DND-41 (cell line): ENCODE measurements around the gene ST7.

ENCODE experiments used
- ATAC-seq: fragments of 200-7000 bp; cut with Tn5 transposase; 3 replicates; pipeline ENCODE4 v1.9.1; 2021; ENCODE audit warnings: low read depth; ENCODE audit not compliant: insufficient read depth
- DNase-seq: peaks from one replicate; pipeline ENCODE4 v3.0.0-alpha.2; 2020
- H2AFZ ChIP-seq: 2 replicates; pipeline ENCODE4 v1.6.0; 2012; ENCODE audit warnings: low read depth, low read length
- H3K27ac ChIP-seq: 2 replicates; pipeline ENCODE4 v1.5.1; 2012; ENCODE audit warnings: low read length, inconsistent platforms
- H3K27me3 ChIP-seq: fragments of 200-600 bp; sonication (generic); 2 replicates; pipeline ENCODE4 v1.6.0; 2012; ENCODE audit warnings: low read length, mild to moderate bottlenecking, inconsistent platforms; ENCODE audit not compliant: insufficient read depth, poor library complexity
- H3K36me3 ChIP-seq: 2 replicates; pipeline ENCODE4 v1.5.1; 2012; ENCODE audit warnings: low read length, inconsistent platforms; ENCODE audit not compliant: insufficient read depth
- H3K4me1 ChIP-seq: 2 replicates; pipeline ENCODE4 v1.5.1; 2012; ENCODE audit warnings: mild to moderate bottlenecking, low read length; ENCODE audit not compliant: insufficient read depth
- H3K4me2 ChIP-seq: 2 replicates; pipeline ENCODE4 v1.6.0; 2012; ENCODE audit warnings: mild to moderate bottlenecking, moderate library complexity, low read length, inconsistent platforms; ENCODE audit not compliant: insufficient read depth
- H3K4me3 ChIP-seq, 2 experiments: fragments of 200-600 bp in 1 of 2; shearing (Covaris generic) in 1 of 2; 2 replicates each; pipeline ENCODE4 v1.5.1; 2012 to 2016; ENCODE audit warnings: inconsistent platforms in 2 of 2, low read length in 2 of 2, mild to moderate bottlenecking in 2 of 2, low read depth in 1 of 2, moderate library complexity in 1 of 2
- H3K79me2 ChIP-seq: 2 replicates; pipeline ENCODE4 v1.6.0; 2012; ENCODE audit warnings: low read length, inconsistent platforms; ENCODE audit not compliant: insufficient read depth
- H3K9ac ChIP-seq: 2 replicates; pipeline ENCODE4 v1.6.0; 2012; ENCODE audit warnings: low read depth, mild to moderate bottlenecking, inconsistent platforms, low read length, moderate library complexity
- H3K9me3 ChIP-seq: 2 replicates; pipeline ENCODE4 v1.5.1; 2012; ENCODE audit warnings: low read length, moderate library complexity, mild to moderate bottlenecking, inconsistent platforms; ENCODE audit not compliant: insufficient read depth, severe bottlenecking
- H4K20me1 ChIP-seq: 2 replicates; pipeline ENCODE4 v1.6.0; 2012; ENCODE audit warnings: low read length; ENCODE audit not compliant: insufficient read depth
- EZH2 ChIP-seq: IDR thresholded peaks from 3 replicates; pipeline ENCODE4 v1.6.1; 2012; ENCODE audit warnings: borderline replicate concordance, low read depth, mild to moderate bottlenecking, moderate library complexity, low read length, inconsistent platforms; ENCODE audit not compliant: severe bottlenecking
- TF ChIP-seq, protein P1 (sequence below): IDR thresholded peaks from 2 replicates; pipeline ENCODE4 v1.5.1; 2012; ENCODE audit warnings: borderline replicate concordance, low read length, moderate library complexity, mild to moderate bottlenecking; ENCODE audit not compliant: poor library complexity, severe bottlenecking; ENCODE audit errors: extremely low read depth

ST7 gene

DNA sequence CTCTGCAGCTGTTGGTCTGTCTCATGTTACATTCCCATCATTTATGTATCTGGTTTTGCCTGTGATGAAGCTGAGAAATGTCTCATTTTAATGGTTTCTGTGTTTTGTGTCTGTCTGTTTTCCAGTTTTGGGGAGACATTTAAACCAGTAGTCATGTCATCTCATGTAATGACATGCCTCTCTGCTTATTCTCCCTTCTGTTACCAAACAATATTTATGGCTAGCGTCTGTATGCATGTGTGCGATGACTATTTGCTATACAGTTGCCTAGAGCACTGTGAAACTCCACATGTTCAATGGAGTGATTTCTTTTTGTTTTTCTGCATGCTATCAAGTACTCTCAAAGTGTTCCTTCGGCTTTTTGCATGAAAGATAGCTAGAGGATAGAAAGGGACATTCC is 132.0 kb downstream of the ST7 start:
- Histone ChIP-seq H3K4me1 (peaks cover 30% of the 10 kb centered on the region), H3K79me2 (no peaks in the 10 kb centered on the region), H3K9ac (no peak overlapping the region), H4K20me1 (no peaks in the 10 kb centered on the region), H3K36me3 (no peaks in the 10 kb centered on the region), H3K9me3 (no peaks in the 10 kb centered on the region), H3K27ac (no peak overlapping the region), H3K27me3 (peaks cover 5% of the 10 kb centered on the region), H2AFZ (no peak overlapping the region), H3K4me3 (no peak overlapping the region), H3K4me2 (no peak overlapping the region)
- TF ChIP-seq, protein P1, sequence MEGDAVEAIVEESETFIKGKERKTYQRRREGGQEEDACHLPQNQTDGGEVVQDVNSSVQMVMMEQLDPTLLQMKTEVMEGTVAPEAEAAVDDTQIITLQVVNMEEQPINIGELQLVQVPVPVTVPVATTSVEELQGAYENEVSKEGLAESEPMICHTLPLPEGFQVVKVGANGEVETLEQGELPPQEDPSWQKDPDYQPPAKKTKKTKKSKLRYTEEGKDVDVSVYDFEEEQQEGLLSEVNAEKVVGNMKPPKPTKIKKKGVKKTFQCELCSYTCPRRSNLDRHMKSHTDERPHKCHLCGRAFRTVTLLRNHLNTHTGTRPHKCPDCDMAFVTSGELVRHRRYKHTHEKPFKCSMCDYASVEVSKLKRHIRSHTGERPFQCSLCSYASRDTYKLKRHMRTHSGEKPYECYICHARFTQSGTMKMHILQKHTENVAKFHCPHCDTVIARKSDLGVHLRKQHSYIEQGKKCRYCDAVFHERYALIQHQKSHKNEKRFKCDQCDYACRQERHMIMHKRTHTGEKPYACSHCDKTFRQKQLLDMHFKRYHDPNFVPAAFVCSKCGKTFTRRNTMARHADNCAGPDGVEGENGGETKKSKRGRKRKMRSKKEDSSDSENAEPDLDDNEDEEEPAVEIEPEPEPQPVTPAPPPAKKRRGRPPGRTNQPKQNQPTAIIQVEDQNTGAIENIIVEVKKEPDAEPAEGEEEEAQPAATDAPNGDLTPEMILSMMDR, result no peak
- no peak for TF ChIP-seq EZH2
- ATAC-seq, result no peak
- DNase-seq, result no peak

- DNase-seq (no peak), ATAC-seq (no peak)
- Histone ChIP-seq H3K27me3 (peaks cover 5% of the 10 kb centered on the region), H3K4me2 (no peak overlapping the region), H3K4me3 (no peak overlapping the region), H3K79me2 (no peaks in the 10 kb centered on the region), H3K27ac (no peak overlapping the region), H3K9me3 (no peaks in the 10 kb centered on the region), H3K9ac (no peak overlapping the region), H2AFZ (no peak overlapping the region), H3K4me1 (peaks cover 30% of the 10 kb centered on the region), H3K36me3 (no peaks in the 10 kb centered on the region), H4K20me1 (0 out of 2 replicates have a peak, but pooled peaks cover under 1% of the 10 kb centered on the region)
- TF ChIP-seq, protein P1, result no peak
- no peak for TF ChIP-seq EZH2
Measured at GRCh38 chr7:117085769-117086463, 132.6 kb downstream of the ST7 start.

- no peak for TF ChIP-seq EZH2
- TF ChIP-seq, protein P1, result no peak
- no peaks in the 10 kb centered on the region for H3K9me3 ChIP-seq
- 0 out of 2 replicates have a peak, but pooled peaks cover 2% of the 10 kb centered on the region for H4K20me1 ChIP-seq
- H3K4me2 ChIP-seq, result no peak overlapping the region
- no peak overlapping the region for H3K9ac ChIP-seq
- no peak overlapping the region for H3K4me3 ChIP-seq
- no peaks in the 10 kb centered on the region for H3K79me2 ChIP-seq
- H3K4me1 ChIP-seq, result peaks cover 30% of the 10 kb centered on the region
- no peak overlapping the region for H2AFZ ChIP-seq
- DNase-seq (peak; percentile 8), ATAC-seq (no peak)
- H3K36me3 ChIP-seq, result no peaks in the 10 kb centered on the region
- H3K27me3 ChIP-seq, result peaks cover 8% of the 10 kb centered on the region
- no peak overlapping the region for H3K27ac ChIP-seq
Measured at GRCh38 chr7:117086788-117087187, 133.5 kb downstream of the ST7 start.
